SK-N-SH treated with all-trans-retinoic acid at 6 μM for 48 hours (cell line): ENCODE data around the gene PRM1.

ENCODE experiments used
- OSR1 ChIP-seq: fragments of 250-450 bp; sonication (Bioruptor Pico); IDR thresholded peaks from 2 replicates; pipeline ENCODE4 v1.8.0; 2022; ENCODE audit warnings: moderate library complexity, mild to moderate bottlenecking, inconsistent platforms
- RARB ChIP-seq: fragments of 250-450 bp; sonication (Bioruptor Pico); IDR thresholded peaks from 2 replicates; pipeline ENCODE4 v1.8.0; 2021; ENCODE audit warnings: mild to moderate bottlenecking, moderate library complexity
- SNAI2 ChIP-seq: fragments of 250-450 bp; sonication (Bioruptor Pico); IDR thresholded peaks from 2 replicates; pipeline ENCODE4 v1.5.0; 2020; ENCODE audit warnings: mild to moderate bottlenecking, moderate library complexity
- ZFP30 ChIP-seq: fragments of 450-650 bp; formaldehyde crosslinking; IDR thresholded peaks from 2 replicates; pipeline ENCODE4 v1.5.0; 2022; ENCODE audit warnings: mild to moderate bottlenecking, moderate library complexity
- TF ChIP-seq, protein P1 (sequence below): fragments of 250-450 bp; sonication (Bioruptor Pico); IDR thresholded peaks from 2 replicates; pipeline ENCODE4 v1.8.0; 2020; ENCODE audit warnings: mild to moderate bottlenecking, moderate library complexity, borderline replicate concordance

DNA sequence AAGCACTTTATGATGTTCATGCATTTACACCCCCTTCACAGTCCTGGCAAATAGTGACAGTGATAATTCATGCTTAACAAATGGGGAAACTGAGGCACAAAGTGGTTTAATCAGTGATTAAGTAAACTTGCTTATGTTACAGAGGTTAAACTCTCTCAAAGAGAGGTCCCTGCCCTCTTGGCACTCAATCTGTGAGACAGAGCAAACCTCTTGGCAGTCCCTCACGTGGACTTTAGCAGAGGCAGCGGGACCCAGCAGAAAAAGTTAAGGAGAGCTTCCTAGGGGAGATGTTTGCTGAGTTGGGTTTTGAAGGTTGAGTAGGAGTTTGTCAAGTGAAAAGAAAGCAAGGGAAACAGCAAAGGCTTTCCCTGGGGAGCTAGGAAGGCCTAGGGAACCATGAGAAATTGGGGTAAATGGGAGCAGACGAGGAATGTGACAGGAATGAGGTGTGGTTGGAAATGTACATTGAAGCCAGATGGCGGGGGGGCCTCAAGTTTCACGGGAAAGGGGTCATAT is 35.9 kb downstream of the PRM1 start:
- TF ChIP-seq, protein P1, sequence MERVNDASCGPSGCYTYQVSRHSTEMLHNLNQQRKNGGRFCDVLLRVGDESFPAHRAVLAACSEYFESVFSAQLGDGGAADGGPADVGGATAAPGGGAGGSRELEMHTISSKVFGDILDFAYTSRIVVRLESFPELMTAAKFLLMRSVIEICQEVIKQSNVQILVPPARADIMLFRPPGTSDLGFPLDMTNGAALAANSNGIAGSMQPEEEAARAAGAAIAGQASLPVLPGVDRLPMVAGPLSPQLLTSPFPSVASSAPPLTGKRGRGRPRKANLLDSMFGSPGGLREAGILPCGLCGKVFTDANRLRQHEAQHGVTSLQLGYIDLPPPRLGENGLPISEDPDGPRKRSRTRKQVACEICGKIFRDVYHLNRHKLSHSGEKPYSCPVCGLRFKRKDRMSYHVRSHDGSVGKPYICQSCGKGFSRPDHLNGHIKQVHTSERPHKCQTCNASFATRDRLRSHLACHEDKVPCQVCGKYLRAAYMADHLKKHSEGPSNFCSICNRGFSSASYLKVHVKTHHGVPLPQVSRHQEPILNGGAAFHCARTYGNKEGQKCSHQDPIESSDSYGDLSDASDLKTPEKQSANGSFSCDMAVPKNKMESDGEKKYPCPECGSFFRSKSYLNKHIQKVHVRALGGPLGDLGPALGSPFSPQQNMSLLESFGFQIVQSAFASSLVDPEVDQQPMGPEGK (CRISPR knock-in tag) = no peak
- TF ChIP-seq OSR1 (CRISPR knock-in tag) = no peak
- TF ChIP-seq ZFP30 (CRISPR knock-in tag) = no peak
- TF ChIP-seq SNAI2 (CRISPR knock-in tag) = no peak
- TF ChIP-seq RARB (CRISPR knock-in tag) = no peak
